ENCODE measurements around the gene NAA15.

DNA sequence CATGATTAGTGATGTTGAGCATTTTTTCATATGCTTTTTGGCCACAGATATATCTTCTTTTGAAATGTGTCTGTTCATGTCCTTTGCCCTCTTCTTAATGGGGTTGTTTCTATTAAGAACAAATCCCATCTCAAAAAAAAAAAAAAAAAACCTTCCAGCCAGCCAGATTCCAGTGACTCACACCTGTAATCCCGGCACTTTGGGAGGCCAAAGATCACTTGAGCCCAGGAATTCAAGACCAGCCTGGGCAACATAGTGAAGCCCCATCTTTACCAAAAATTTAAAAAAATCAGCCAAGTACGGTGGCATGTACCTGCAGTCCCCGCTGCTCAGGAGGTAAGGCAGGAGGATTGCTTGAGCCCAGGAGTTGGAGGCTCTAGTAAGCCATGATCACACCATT, 157.7 kb downstream of the NAA15 start:
- no peak for TF ChIP-seq EZH2 (IDR thresholded peaks at IDR 0.05; ENCODE audit: borderline replicate concordance, low read length)
- TF ChIP-seq, protein P1, sequence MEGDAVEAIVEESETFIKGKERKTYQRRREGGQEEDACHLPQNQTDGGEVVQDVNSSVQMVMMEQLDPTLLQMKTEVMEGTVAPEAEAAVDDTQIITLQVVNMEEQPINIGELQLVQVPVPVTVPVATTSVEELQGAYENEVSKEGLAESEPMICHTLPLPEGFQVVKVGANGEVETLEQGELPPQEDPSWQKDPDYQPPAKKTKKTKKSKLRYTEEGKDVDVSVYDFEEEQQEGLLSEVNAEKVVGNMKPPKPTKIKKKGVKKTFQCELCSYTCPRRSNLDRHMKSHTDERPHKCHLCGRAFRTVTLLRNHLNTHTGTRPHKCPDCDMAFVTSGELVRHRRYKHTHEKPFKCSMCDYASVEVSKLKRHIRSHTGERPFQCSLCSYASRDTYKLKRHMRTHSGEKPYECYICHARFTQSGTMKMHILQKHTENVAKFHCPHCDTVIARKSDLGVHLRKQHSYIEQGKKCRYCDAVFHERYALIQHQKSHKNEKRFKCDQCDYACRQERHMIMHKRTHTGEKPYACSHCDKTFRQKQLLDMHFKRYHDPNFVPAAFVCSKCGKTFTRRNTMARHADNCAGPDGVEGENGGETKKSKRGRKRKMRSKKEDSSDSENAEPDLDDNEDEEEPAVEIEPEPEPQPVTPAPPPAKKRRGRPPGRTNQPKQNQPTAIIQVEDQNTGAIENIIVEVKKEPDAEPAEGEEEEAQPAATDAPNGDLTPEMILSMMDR (IDR thresholded peaks at IDR 0.05; ENCODE audit: low read length) = no peak

All from OCI-LY1 (cell line).